Measurements from ENCODE around the gene IL13RA1. TPM values are rescaled to one million over a fixed set of nuclear protein-coding genes. Genes with fewer than 3 reads are reported as not detected.

The IL13RA1 gene
- total RNA-seq, 1 experiment from 2014 or later = 28.2 TPM

GRCh38 chrX:118760025-118760424 lies 32.6 kb downstream of the IL13RA1 start:
- H3K79me2 ChIP-seq (ENCODE audit: insufficient read depth, low read length) = no peaks in the 10 kb centered on the region
- H3K4me1 ChIP-seq (ENCODE audit: control insufficient read depth in 1 of 2, insufficient read depth in 2 of 2, low read length in 2 of 2) = no peaks in the 10 kb centered on the region
- intact Hi-C loops (cut with micrococcal nuclease) = no loop called here
- no peak overlapping the region for H3K27ac ChIP-seq (ENCODE audit: low read depth, low read length)
- H3K36me3 ChIP-seq (ENCODE audit: control insufficient read depth in 1 of 2, insufficient read depth in 2 of 2, low read length in 2 of 2) = no peaks in the 10 kb centered on the region
- H2AFZ ChIP-seq (ENCODE audit: low read depth, low read length, poor library complexity, severe bottlenecking) = no peak overlapping the region
- TF ChIP-seq RAD21 (IDR thresholded peaks at IDR 0.05; ENCODE audit: low read depth) (no peak), EGR1 (IDR thresholded peaks at IDR 0.05; ENCODE audit: low read depth) (no peak), JUND (IDR thresholded peaks at IDR 0.05) (no peak), ZNF274 (IDR thresholded peaks at IDR 0.05; ENCODE audit: low read depth, low read length) (no peak), MAX (IDR thresholded peaks at IDR 0.05) (no peak), TCF7L2 (IDR thresholded peaks at IDR 0.05; ENCODE audit: borderline replicate concordance, extremely low read depth, insufficient read depth, insufficient read length) (no peak), SP1 (IDR thresholded peaks at IDR 0.05; ENCODE audit: low read depth) (no peak), ZBTB33 (IDR thresholded peaks at IDR 0.05; ENCODE audit: extremely low read depth, insufficient replicate concordance, low read length) (no peak), EZH2phosphoT487 (IDR thresholded peaks at IDR 0.05; ENCODE audit: borderline replicate concordance) (no peak), EZH2 (IDR thresholded peaks at IDR 0.05) (no peak), POLR2A (IDR thresholded peaks at IDR 0.05; ENCODE audit: borderline replicate concordance, extremely low read depth, insufficient read depth, insufficient read length) (no peak), REST (IDR thresholded peaks at IDR 0.05; ENCODE audit: low read depth) (no peak), SRF (IDR thresholded peaks at IDR 0.05; ENCODE audit: low read depth) (no peak), SIN3A (IDR thresholded peaks at IDR 0.05; ENCODE audit: low read depth) (no peak), CTCF (IDR thresholded peaks at IDR 0.05 in 2 of 3, conservative IDR thresholded peaks at IDR 0.05 in 1 of 3; ENCODE audit: borderline replicate concordance in 1 of 3, insufficient read depth in 1 of 3, low read depth in 2 of 3, low read length in 2 of 3) (no peak), CEBPB (IDR thresholded peaks at IDR 0.05; ENCODE audit: low read depth) (no peak), ZFX (IDR thresholded peaks at IDR 0.05) (no peak)
- H3K4me2 ChIP-seq (ENCODE audit: low read length) = no peak overlapping the region
- ChIA-PET RAD21 (ENCODE audit: low non-redundant PET in 1 of 2, low total read pairs in 2 of 2, uncharacterized antibody in 2 of 2, unreplicated experiment in 2 of 2) (no interaction called here), CTCF (no interaction called here), POLR2A (no interaction called here)
- H4K20me1 ChIP-seq (ENCODE audit: insufficient read depth) = no peaks in the 10 kb centered on the region
- DNase-seq (ENCODE audit: low read depth, low spot score) (no peak), ATAC-seq (no peak)
- H3K9me3 ChIP-seq (ENCODE audit: control insufficient read depth in 1 of 2, insufficient read depth in 1 of 2, low read depth in 1 of 2, low read length in 2 of 2) = no peaks in the 10 kb centered on the region
- no TSS peak for BruUV-seq (replicated peaks)
- no peak overlapping the region for H3K4me3 ChIP-seq (replicated peaks in 1 of 2; ENCODE audit: low read depth in 1 of 2, low read length in 2 of 2)
- no peak overlapping the region for H3K9ac ChIP-seq (ENCODE audit: low read length)
- H3K9me2 ChIP-seq (ENCODE audit: insufficient read depth) = no peaks in the 10 kb centered on the region
- no peaks in the 10 kb centered on the region for H3K27me3 ChIP-seq (ENCODE audit: insufficient read depth, low read length)
